Activated naive CD8-positive, alpha-beta T cell treated with anti-CD3 and anti-CD28 coated beads for 36 hours (primary cell): ENCODE measurements around the gene GRID1. TPM values are rescaled to one million over a fixed set of nuclear protein-coding genes. Genes with fewer than 3 reads are reported as not detected.
A peak's percentile ranks its signal among the peaks of the same experiment; 100 is the strongest.

Source experiments
- DNase-seq: peaks from one replicate; pipeline ENCODE4 v3.0.0; 2021
- H3K27ac Mint-ChIP-seq: one replicate; pipeline ENCODE4 v1.8.0; 2022; ENCODE audit warnings: mild to moderate bottlenecking, moderate library complexity, mixed read lengths
- H3K27me3 Mint-ChIP-seq: one replicate; pipeline ENCODE4 v1.8.0; 2022; ENCODE audit warnings: mild to moderate bottlenecking, mixed read lengths
- H3K36me3 Mint-ChIP-seq: one replicate; pipeline ENCODE4 v1.8.0; 2021; ENCODE audit warnings: mild to moderate bottlenecking, mixed read lengths
- H3K4me1 Mint-ChIP-seq: one replicate; pipeline ENCODE4 v1.8.0; 2021; ENCODE audit warnings: mixed read lengths
- H3K4me3 Mint-ChIP-seq: one replicate; pipeline ENCODE4 v1.8.0; 2022; ENCODE audit warnings: mild to moderate bottlenecking, moderate library complexity, mixed read lengths
- H3K9me3 Mint-ChIP-seq: one replicate; pipeline ENCODE4 v1.8.0; 2022; ENCODE audit warnings: mixed read lengths
- total RNA-seq, 2 experiments: library from RNA; stranded (reverse); gene quantifications; one replicate each; pipeline ENCODE4 v1.2.3, GENCODE V29; 2021

GRID1 gene
- total RNA-seq: not detected

- Mint-ChIP-seq H3K4me3 (peak within 1 kb of the TSS; percentile 20), H3K36me3 (no peaks in the 10 kb centered on the region), H3K27ac (no peak within 1 kb of the TSS)
These were observed at the start of gene GRID1 for GRCh38 chr10:86366033-86366901. Gene GRID1, minus strand, starts transcription at chr10:86366795.

DNA sequence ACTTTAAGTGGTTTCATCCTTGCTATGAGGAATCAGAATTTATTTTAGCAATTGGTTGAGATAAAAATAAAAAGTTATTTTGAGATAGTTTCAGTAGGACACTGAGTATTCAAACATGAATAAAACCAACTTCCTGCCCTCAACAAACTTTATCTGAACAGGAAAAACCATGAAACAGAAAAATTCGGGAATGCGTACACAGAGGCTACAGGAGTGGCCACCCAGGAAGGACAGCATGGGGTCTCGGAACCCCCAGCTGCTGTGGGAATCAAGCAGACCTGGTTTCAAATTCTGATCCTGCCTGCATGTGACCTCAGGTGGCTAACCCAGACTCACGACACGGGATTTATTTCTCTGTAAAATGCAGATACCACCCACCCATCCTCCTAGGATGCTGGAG is 49.0 kb upstream of the GRID1 start:
- Mint-ChIP-seq H3K4me1 (peaks cover 53% of the 10 kb centered on the region), H3K27me3 (no peaks in the 10 kb centered on the region), H3K36me3 (peaks cover 8% of the 10 kb centered on the region), H3K9me3 (peaks cover 5% of the 10 kb centered on the region), H3K4me3 (no peak overlapping the region), H3K27ac (no peak overlapping the region)
- no peak for DNase-seq

More at GRCh38 chr10:86366033-86366901, at the start of gene GRID1:
- peak; percentile 28 for DNase-seq
- Mint-ChIP-seq H3K9me3 (no peaks in the 10 kb centered on the region), H3K27me3 (peaks cover 80% of the 10 kb centered on the region), H3K4me1 (peaks cover 11% of the 10 kb centered on the region)

GRCh38 chr10:86415116-86415515 is 48.5 kb upstream of the GRID1 start:
- no peak overlapping the region for H3K4me3 Mint-ChIP-seq
- no peak overlapping the region for H3K27ac Mint-ChIP-seq
- H3K36me3 Mint-ChIP-seq: peaks cover 11% of the 10 kb centered on the region
- no peak for DNase-seq
- H3K9me3 Mint-ChIP-seq: peaks cover 7% of the 10 kb centered on the region
- peaks cover 56% of the 10 kb centered on the region for H3K4me1 Mint-ChIP-seq
- H3K27me3 Mint-ChIP-seq: no peaks in the 10 kb centered on the region

DNA sequence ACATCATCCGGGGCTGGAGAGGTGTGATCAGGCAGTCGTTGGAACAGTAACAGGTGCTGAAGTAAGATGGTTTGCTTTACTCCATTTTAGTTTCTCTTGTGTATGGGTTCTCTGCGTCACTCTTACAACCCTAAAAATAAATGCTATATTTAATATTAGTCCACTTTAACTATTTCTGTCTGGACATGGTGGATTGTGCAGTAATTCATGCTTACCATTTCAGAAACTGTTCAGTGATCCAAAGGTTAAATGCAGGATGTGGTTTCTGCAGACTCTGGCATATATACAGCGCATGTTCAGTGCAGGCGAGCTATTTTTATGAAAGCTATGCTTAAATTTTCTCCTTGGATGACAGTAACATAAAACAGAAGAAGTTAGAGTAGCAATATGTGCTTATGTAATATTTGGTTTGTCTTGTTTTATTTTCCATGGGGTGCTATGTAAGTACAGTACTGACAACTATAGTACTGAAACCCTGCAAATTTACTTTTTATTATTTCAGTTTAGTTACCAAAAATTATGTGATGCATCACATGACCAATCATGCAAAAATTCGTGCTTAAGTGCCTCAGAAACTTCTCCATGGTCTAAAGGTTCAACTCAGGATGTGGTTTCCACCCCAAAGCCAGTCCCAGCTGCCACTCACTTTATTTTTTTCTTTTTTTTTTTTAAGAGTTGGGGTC is 46.6 kb upstream of the GRID1 start:
- Mint-ChIP-seq H3K27me3 (no peaks in the 10 kb centered on the region), H3K27ac (peak overlapping the region; percentile 91), H3K36me3 (peaks cover 11% of the 10 kb centered on the region), H3K4me3 (peak overlapping the region; percentile 37), H3K4me1 (peaks cover 49% of the 10 kb centered on the region), H3K9me3 (peaks cover 7% of the 10 kb centered on the region)
- no peak for DNase-seq

- Mint-ChIP-seq H3K27me3 (no peaks in the 10 kb centered on the region), H3K27ac (peak overlapping the region; percentile 91), H3K4me1 (peaks cover 49% of the 10 kb centered on the region), H3K4me3 (peak overlapping the region; percentile 65), H3K36me3 (peaks cover 11% of the 10 kb centered on the region), H3K9me3 (peaks cover 7% of the 10 kb centered on the region)
- DNase-seq: no peak
These were observed 45.4 kb upstream of the GRID1 start for GRCh38 chr10:86411852-86412560.

DNA sequence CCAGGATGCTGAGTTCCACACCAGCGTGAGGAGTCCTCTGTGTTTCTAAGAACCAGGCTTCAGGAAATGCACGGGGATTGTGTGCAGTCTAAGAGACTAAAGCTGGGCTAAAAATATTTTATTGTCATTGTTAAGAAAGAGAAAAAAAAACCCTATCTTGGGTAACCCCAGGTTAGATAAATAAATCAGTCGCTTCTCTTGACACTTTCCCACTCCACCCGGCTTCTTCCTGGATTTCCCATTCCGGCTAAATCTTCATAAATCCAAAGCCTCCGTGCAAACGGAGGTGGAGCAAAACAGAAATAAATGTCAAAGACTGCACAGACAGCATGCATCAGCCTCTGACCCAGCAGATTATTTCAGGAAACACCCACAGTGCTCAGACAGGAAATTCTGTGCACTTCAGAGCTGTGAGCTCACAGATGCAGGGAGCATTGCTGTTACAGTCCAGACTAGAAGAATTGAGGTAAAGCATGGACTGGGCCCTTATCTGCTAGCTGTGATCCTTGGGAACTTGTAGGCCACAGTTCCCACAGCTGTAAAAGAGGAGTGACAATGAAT is 44.8 kb upstream of the GRID1 start:
- DNase-seq: peak; percentile 42
- Mint-ChIP-seq H3K9me3 (peaks cover 7% of the 10 kb centered on the region), H3K36me3 (peaks cover 11% of the 10 kb centered on the region), H3K27ac (peak overlapping the region; percentile 91), H3K4me1 (peaks cover 49% of the 10 kb centered on the region), H3K4me3 (peak overlapping the region; percentile 57), H3K27me3 (no peaks in the 10 kb centered on the region)

DNA sequence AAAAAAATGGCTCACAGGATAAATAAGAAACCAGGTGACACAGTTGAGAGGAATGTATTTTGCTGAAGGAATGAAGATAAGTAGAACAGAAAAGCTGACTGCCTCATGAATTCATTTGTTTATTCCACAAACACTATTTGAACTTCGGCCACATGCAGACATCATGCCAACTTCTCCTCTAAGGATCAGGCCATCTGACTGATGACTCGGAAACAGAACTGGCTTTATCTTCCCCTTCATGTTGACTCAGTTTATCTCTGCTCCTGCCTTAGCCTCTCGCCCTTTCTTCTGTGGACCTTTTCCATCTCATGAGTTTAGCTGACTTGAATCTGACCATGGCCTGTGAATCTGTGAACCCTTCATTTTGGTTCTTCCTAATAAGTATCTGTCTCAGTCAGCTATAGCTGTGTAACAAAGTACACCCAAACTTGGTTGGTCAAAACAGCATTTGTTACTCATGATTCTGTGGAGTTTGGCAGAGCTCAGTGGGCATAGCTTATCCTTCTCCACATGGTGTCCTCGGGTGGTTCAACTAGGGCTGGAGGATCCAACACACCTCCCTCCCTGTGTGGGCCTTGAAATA is 44.0 kb upstream of the GRID1 start:
- Mint-ChIP-seq H3K9me3 (peaks cover 7% of the 10 kb centered on the region), H3K4me3 (no peak overlapping the region), H3K27ac (peak overlapping the region; percentile 91), H3K27me3 (no peaks in the 10 kb centered on the region), H3K4me1 (peaks cover 42% of the 10 kb centered on the region), H3K36me3 (peaks cover 11% of the 10 kb centered on the region)
- DNase-seq: no peak

- Mint-ChIP-seq H3K4me1 (peaks cover 34% of the 10 kb centered on the region), H3K27ac (no peak overlapping the region), H3K27me3 (no peaks in the 10 kb centered on the region), H3K4me3 (no peak overlapping the region), H3K36me3 (peaks cover 11% of the 10 kb centered on the region), H3K9me3 (peaks cover 7% of the 10 kb centered on the region)
- no peak for DNase-seq
These were observed 42.6 kb upstream of the GRID1 start for GRCh38 chr10:86409183-86409582.

DNA sequence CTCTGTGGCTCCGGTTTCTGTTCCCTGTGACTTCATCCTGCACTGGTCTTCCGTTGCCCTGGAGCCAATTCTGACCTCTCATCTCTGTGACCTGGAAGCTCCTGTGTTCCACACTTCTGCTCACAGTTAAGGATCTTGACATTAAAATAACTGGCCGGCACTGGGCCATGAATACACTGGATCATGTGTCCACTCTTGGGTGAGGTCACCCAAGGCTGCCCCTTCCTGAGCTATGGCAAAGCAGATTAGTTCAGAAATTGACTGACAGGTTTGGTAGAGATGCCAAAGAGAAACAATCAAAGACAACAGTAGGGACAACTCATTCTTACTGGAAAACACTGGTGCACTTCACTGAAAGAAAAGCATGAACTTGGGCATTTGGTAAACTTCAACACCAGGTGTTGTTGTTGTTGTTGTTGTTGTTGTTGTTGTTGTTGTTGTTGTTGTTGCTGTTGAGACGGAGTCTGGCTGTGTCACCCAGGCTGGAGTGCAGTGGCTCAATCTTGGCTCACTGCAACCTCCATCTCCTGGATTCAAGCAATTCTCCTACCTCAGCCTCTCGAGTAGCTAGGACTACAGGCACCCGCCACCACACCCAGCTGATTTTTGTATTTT is 36.7 kb upstream of the GRID1 start:
- no peaks in the 10 kb centered on the region for H3K27me3 Mint-ChIP-seq

GRCh38 chr10:86402283-86402941 is 35.8 kb upstream of the GRID1 start:
- Mint-ChIP-seq H3K27me3 (no peaks in the 10 kb centered on the region), H3K4me3 (peak overlapping the region; percentile 83), H3K36me3 (peaks cover 5% of the 10 kb centered on the region), H3K9me3 (peaks cover 3% of the 10 kb centered on the region), H3K27ac (no peak overlapping the region), H3K4me1 (peaks cover 22% of the 10 kb centered on the region)
- DNase-seq: no peak

More for the DNA sequence above, 36.7 kb upstream of the GRID1 start:
- Mint-ChIP-seq H3K9me3 (peaks cover 3% of the 10 kb centered on the region), H3K4me1 (peaks cover 22% of the 10 kb centered on the region), H3K27ac (no peak overlapping the region), H3K36me3 (peaks cover 5% of the 10 kb centered on the region), H3K4me3 (no peak overlapping the region)
- no peak for DNase-seq

- H3K27me3 Mint-ChIP-seq: no peaks in the 10 kb centered on the region
- DNase-seq: peak; percentile 33
- peak overlapping the region; percentile 62 for H3K27ac Mint-ChIP-seq
- H3K4me3 Mint-ChIP-seq: peak overlapping the region; percentile 83
- peaks cover 22% of the 10 kb centered on the region for H3K4me1 Mint-ChIP-seq
- peaks cover 5% of the 10 kb centered on the region for H3K36me3 Mint-ChIP-seq
- H3K9me3 Mint-ChIP-seq: peaks cover 3% of the 10 kb centered on the region
These were observed 35.1 kb upstream of the GRID1 start for GRCh38 chr10:86401588-86402282.

DNA sequence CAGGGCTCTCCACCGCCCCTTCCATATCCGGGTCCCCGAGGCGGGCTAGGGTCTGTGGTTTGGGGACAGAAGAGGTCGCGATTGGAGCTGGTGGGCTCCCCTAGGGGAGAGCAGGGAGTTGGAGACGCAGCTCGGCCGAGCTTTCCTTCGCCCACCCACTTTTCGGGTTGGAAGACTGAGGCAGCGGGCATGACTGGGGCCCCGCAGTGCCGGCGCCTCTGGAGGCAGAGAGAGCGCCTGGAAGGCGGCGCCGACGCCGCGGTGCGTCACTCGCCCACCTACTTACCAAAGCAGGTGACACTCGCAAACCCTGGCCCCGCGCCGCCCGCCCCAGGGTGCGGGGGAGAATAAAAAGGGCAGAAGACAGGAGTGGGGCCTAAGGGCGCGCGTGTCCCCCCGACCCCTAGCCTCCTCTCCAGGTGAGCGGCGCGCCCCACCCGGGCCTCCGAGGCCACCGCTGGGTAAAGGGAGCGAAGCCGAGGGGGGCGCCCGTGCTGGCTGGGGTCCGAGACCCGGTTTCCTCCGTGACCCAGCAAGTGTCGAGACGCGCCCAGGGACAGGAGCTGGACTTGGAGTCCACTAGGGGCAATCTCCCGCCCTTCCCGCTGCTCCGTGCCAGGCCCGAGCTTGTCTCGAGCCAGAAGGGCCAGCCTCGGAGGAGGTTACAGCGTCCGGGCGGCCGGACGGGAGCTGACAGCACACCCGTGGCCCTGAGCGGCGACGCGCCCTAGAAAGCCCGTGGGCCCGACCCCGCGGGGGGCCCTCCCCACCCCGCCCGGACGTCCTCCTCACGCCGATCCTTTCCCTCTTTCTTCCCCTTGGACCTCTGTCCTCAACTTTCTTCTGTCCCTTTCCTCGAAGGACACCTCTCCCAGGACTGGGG is 34.4 kb upstream of the GRID1 start:
- H3K9me3 Mint-ChIP-seq: peaks cover 3% of the 10 kb centered on the region
- H3K4me1 Mint-ChIP-seq: peaks cover 22% of the 10 kb centered on the region
- peak overlapping the region; percentile 88 for H3K27ac Mint-ChIP-seq
- H3K27me3 Mint-ChIP-seq: no peaks in the 10 kb centered on the region
- peak; percentile 83 for DNase-seq
- peak overlapping the region; percentile 83 for H3K4me3 Mint-ChIP-seq
- peaks cover 5% of the 10 kb centered on the region for H3K36me3 Mint-ChIP-seq
